Stimulated activated CD8-positive, alpha-beta memory T cell treated with anti-CD3 and anti-CD28 coated beads, Interleukin-15, amount 100 ng/mL, for 48 hours (primary cell): ENCODE data around the gene HOXA11.

Experiments used
- DNase-seq, 2 donors: peaks; one replicate each; pipeline ENCODE4 v3.0.0-alpha.2; 2020; ENCODE audit warnings: low read depth in 2 of 2

Gene HOXA11

GRCh38 chr7:27158436-27159265, 26.4 kb downstream of the HOXA11 start:
- DNase-seq: no peak

DNA sequence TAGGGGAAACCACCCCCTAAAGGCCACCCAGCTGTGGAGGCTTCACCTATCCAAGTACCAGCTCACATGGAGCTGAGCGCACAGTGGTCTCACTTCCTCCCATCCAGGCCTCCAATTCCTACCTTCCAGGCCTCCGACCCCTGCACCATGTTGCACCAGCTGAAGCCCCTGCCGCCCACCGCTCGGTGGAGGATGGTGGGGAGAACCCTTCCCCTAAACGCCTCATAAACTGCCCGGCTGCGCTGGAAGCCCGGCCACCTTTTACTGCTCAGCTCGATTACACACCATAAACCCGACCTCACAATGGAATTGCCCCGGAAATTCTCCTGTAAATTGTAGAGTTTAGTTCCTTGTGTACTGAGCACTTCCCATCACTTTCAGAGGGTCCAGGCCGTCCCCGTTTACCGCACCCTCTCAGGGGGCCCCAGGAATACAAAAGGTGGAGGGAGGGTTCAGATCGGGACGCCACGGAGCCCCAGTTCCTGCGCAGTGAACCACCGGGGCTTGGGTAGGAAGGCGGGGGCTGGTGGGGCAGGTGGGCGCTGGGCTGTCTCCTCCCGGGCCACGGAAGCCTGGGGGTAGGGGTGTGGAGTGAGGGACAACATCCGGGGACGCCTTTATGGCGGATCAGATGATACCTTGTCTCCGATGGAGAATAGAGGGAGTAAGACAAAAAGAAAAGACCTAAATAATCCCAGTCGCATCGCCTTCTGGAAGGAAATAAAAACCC, 27.2 kb downstream of the HOXA11 start:
- DNase-seq: no peak

GRCh38 chr7:27156916-27157701, 27.9 kb downstream of the HOXA11 start:
- DNase-seq: no peak

- no peak for DNase-seq
Measured at GRCh38 chr7:27156508-27156898, 28.5 kb downstream of the HOXA11 start, which contains the start of gene HOXA7. Gene HOXA7 (minus strand): TSS chr7:27156675. CDS start chr7:27156545, 130 bp downstream.

GRCh38 chr7:27155816-27156507, 29.1 kb downstream of the HOXA11 start:
- no peak for DNase-seq

GRCh38 chr7:27154901-27155815, 29.9 kb downstream of the HOXA11 start:
- no peak for DNase-seq

- no peak for DNase-seq
Measured at GRCh38 chr7:27154369-27154768, 30.7 kb downstream of the HOXA11 start.

- DNase-seq: no peak
Measured at GRCh38 chr7:27153526-27153925, 31.5 kb downstream of the HOXA11 start.

- DNase-seq: no peak
Measured at GRCh38 chr7:27152816-27153442, 32.1 kb downstream of the HOXA11 start.

DNA sequence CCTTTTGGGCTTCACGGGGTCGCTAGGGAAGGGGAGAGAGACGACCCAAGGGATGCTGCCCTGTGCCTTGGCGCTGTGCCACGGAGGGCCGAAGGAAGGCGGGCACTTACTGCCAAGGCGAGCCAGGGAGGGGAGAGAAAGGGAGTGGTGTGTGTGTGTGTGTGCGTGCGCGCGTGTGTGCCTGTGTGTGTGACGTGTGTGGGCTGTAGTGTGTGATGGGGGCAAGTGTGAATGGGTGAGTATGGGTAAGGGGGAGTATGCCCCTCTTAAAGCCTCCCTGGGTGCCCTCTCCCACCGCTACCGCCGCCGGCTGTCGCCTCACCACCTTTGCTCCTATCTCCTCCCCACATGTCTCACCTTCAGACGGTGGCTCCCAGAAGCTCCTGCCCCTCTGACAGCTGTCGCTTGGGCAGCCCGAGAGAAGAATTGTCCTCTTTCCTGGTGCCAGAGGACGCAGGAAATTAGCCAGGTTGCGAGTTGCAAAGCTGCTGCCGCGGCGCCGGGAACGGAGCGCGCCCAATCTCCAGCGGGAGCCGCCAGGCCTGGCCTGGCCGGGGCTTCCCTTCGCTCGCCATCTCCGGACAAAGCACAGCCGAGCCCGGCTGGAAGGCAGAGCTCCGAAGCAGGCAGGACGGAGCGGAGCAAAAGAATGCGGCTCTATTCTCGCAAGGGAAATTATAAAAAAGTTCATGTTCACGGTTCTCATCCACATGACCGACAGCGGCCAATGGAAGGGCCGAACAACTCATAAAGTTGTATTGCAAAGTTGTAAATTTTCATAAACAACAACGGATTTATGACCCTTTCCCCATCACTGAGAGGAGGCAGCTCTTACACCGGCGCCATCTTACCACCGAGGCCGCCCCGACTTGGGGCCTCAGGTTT, 32.9 kb downstream of the HOXA11 start, which contains the start of gene HOXA3:
HOXA3 (minus strand) TSS at position 653 of the 885 bp plus-strand sequence. CDS start 41,943 bp downstream, outside the sequence.
- no peak for DNase-seq

DNA sequence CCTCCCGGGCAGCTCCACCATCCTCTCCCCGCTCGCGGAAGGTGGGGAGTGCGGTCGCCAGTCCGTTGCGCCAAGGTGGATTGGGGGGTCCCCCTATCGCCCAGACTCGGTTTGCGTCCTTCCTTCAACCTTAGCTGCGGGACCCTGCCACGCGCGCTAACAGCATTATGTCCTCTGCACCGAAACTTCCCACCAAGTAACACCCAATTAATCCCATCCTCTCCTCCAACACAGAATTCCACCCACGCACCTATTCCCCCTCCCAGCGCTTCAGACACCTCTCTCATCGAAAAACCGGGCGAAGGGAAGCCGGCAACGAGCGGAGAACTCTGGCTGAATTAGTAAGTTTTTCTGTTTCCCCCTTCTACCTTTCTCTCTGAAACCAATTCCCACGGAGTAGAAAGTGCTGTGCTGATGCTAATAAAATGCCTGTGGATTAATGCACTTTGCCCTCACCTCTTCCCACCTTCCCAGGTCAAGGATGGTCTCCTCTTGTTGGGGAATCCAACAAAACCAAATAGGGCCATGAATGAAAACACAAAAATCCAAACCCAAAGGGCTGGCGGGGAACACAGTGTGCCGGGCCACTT, 33.6 kb downstream of the HOXA11 start:
- no peak for DNase-seq

DNA sequence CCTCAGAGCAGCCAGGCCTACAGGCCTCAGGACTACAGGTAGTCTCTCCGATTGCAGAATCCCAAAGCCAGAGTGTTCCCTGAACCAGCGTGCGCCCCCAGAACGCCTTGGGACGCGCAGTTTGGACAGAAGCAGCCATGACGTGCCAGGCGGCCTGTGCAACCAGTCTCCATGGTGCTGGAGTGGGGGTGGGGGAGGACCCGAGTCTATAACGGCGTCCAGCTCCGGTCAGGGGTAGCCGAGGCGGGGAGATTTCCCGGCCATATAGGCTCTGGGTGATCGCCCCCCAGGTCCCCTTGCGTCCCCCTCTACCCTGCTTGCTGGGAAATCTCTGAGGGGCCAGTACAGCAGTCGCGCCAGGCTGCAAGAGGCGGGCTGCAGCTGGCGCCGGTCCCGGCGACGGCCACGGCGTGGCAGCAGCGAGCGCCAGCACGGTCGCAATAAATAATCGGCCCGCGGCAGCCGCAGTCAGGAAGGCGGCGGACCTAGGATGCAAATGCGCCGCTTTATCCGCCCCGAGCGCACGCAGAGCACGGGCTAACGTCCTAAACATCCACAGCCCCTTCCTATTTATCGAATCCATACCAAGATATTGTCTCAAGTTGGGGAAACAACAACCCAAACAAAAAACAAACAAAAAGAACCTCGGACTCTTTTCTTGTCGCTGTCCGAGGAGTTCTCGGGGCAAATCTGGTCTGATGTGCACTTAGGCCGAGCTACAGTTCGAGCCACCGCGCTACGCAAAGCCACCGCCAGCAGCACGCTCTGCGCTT, 34.3 kb downstream of the HOXA11 start:
- DNase-seq: peak; percentile 45 to 55

GRCh38 chr7:27149842-27150567, 35.0 kb downstream of the HOXA11 start:
- no peak for DNase-seq

DNA sequence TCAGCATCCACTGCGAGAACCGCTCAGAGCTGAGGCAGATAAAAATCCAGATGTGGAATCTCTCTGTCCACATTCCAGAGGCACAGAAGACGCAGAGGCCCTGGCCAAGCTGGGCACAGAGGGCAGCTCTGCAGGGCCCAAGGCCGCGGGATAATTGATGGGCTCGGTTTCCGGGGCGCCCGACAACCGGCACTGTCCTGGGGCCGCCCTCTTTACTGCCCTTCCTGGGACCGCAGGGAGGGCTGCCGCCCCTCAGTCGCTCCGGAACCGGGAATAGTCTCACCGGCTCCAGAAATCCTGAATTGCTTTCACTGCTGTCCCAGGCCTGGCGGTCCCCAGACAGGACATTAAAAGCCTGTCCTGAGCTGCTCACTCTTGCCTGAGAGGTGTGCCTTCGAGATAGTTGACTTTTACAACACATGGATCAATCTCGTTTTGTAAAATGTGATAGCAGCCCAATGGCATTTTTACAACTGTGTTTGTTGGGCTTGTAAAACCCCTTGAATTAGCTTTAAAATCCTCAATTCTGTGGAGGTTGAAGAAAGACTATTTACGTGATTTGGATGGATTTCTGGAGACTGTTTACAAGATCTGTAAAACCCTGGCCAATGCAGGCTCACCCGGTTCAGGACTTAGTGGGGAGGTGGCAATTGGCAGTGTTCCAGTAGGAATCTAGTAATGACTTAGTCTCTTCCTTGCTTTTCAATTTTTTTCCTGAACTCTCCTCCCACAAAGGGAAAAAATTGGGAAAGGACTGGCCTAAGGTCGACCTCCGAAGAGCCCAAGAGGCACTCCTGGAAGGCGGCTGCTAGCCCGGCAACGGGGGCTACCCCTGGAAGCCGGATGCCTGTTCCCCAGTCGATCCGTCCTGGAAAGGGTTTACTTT, 36.0 kb downstream of the HOXA11 start:
- no peak for DNase-seq

DNA sequence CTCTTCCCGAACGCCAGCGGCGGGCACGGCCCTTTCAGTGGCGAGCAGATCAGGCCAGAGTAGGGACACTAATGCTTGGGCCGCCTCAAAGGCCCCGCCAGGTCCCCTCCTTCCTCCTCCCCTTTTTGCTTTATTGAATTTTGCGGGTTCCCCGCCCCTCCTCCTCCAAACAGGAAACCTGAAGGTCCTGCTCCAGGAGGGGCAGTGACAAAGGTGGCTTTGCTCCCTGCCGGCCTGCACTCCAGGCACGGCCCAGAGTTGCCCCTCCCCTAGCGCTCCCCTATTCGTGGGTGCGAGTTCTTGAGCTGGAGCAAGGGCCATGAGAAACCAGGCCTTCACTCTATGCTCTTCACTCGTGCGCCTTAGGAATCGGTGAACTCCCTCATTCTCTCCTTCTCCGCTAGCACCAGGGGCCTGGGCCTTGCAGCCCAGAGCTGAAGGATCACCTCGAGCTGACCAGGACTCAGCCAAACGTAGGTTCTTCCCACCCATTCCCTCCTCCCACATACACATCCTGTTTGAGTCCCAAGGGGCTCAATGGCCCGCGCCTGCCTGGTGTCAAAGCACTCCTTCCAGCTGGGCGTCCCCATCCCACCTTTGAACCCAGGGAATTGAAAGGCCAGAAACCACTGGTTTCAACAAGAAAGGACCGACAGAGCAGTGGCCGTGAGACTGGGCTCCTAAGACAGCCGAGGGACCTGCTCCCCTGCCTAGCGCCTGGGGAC, 36.8 kb downstream of the HOXA11 start:
- no peak for DNase-seq
